A549 (cell line): Measurements from ENCODE around the gene DNMT3A. TPM values are rescaled to one million over a fixed set of nuclear protein-coding genes. Genes with fewer than 3 reads are reported as not detected.

Experiments
- ATAC-seq, 2 experiments: fragments of 200-7000 bp in 1 of 2; fragments of >200 bp in 1 of 2; cut with Nextera tagmentation in 1 of 2; cut with Tn5 transposase in 1 of 2; 3 replicates each; pipeline versions ENCODE4 v1.8.0 to v1.9.1; 2018 to 2020; ENCODE audit warnings: mild to moderate bottlenecking in 1 of 2, moderate library complexity in 1 of 2
- CTCF ChIA-PET: fragments of 300-600 bp; sonication (Branson Sonifier 250); formaldehyde crosslinking; extraction: SDS; loops from one replicate; lab custom pipeline; 2021; ENCODE audit warnings: antibody characterized with exemption, inconsistent platforms; lab: Yijun Ruan, JAX
- POLR2A ChIA-PET: fragments of 350-600 bp; formaldehyde crosslinking; extraction: SDS; loops from one replicate; lab custom pipeline; 2021; ENCODE audit warnings: antibody characterized with exemption, inconsistent platforms; lab: Yijun Ruan, JAX
- DNase-seq, 2 experiments: peaks; one replicate each; pipeline versions ENCODE4 v3.0.0 to v3.0.0-alpha.2; 2011 to 2016; ENCODE audit warnings: low read depth in 1 of 2, low spot score in 1 of 2
- FAIRE-seq: peaks from 2 replicates; lab custom pipeline; 2011; peaks lifted over from hg19 to GRCh38; lab: Jason Lieb, UNC
- H3K27ac ChIP-seq, 2 experiments: fragments of >200 bp; sonication (Bioruptor Twin); formaldehyde crosslinking; 3 replicates each; pipeline ENCODE4 v1.5.1; 2016 to 2017
- H3K4me1 ChIP-seq: fragments of >200 bp; sonication (Bioruptor Twin); formaldehyde crosslinking; 3 replicates; pipeline ENCODE4 v1.6.1; 2016
- H3K4me2 ChIP-seq: fragments of >200 bp; sonication (Bioruptor Twin); formaldehyde crosslinking; 3 replicates; pipeline ENCODE4 v1.6.1; 2016
- H3K4me3 ChIP-seq: fragments of >200 bp; sonication (Bioruptor Twin); formaldehyde crosslinking; 3 replicates; pipeline ENCODE4 v1.5.1; 2016
- H3K9me3 ChIP-seq: fragments of >200 bp; sonication (Bioruptor Twin); formaldehyde crosslinking; 3 replicates; pipeline ENCODE4 v1.6.1; 2016
- CBX8 ChIP-seq: fragments of 200-600 bp; sonication (generic); IDR thresholded peaks from 2 replicates; pipeline ENCODE4 v1.6.1; 2016
- CHD2 ChIP-seq: fragments of 150-350 bp; IDR thresholded peaks from 2 replicates; pipeline ENCODE4 v1.6.1; 2014; ENCODE audit warnings: low read length; ENCODE audit not compliant: partially characterized antibody
- E2F6 ChIP-seq: IDR thresholded peaks from 2 replicates; pipeline ENCODE4 v1.6.1; 2012; ENCODE audit warnings: low read depth, borderline replicate concordance
- EHMT2 ChIP-seq: fragments of 200-600 bp; sonication (generic); IDR thresholded peaks from 2 replicates; pipeline ENCODE4 v1.6.1; 2016; ENCODE audit warnings: antibody characterized with exemption, low read depth, mild to moderate bottlenecking, moderate library complexity
- ELK1 ChIP-seq: fragments of 150-350 bp; IDR thresholded peaks from 2 replicates; pipeline ENCODE4 v1.6.1; 2014; ENCODE audit warnings: low read depth, mild to moderate bottlenecking, low read length
- EP300 ChIP-seq, 2 experiments: fragments of >200 bp; sonication (Bioruptor Twin); formaldehyde crosslinking; IDR thresholded peaks; 2 replicates in 1 of 2; 3 replicates in 1 of 2; pipeline ENCODE4 v1.6.1; 2016 to 2017
- ESRRA ChIP-seq: fragments of 150-350 bp; IDR thresholded peaks from 2 replicates; pipeline ENCODE4 v1.6.1; 2014; ENCODE audit warnings: mild to moderate bottlenecking, low read length, borderline replicate concordance
- GATA3 ChIP-seq: IDR thresholded peaks from 2 replicates; pipeline ENCODE4 v1.6.1; 2012; ENCODE audit warnings: borderline replicate concordance
- HDAC2 ChIP-seq: fragments of 200-600 bp; sonication (generic); IDR thresholded peaks from 2 replicates; pipeline ENCODE4 v1.6.1; 2016
- HES2 ChIP-seq: fragments of >200 bp; sonication (Bioruptor Twin); formaldehyde crosslinking; IDR thresholded peaks from 2 replicates; pipeline ENCODE4 v1.6.1; 2016
- HEYL ChIP-seq: fragments of 250-450 bp; sonication (Bioruptor Pico); IDR thresholded peaks from 2 replicates; pipeline ENCODE4 v1.8.0; 2021; ENCODE audit warnings: mild to moderate bottlenecking, moderate library complexity
- HOXA7 ChIP-seq: fragments of 250-450 bp; sonication (Bioruptor Pico); IDR thresholded peaks from 2 replicates; pipeline ENCODE4 v1.5.0; 2020; ENCODE audit warnings: mild to moderate bottlenecking, moderate library complexity
- HOXB13 ChIP-seq: fragments of 250-450 bp; sonication (Bioruptor Pico); IDR thresholded peaks from 2 replicates; pipeline ENCODE4 v1.5.0; 2020; ENCODE audit warnings: low read depth, mild to moderate bottlenecking, moderate library complexity
- JUN ChIP-seq, 2 experiments: fragments of >200 bp; sonication (Bioruptor Twin); formaldehyde crosslinking; IDR thresholded peaks; 2 replicates in 1 of 2; 3 replicates in 1 of 2; pipeline ENCODE4 v1.6.1; 2016 to 2017
- NFE2L2 ChIP-seq: fragments of 150-350 bp; conservative IDR thresholded peaks from 2 replicates; pipeline ENCODE4 v1.6.1; 2014; ENCODE audit warnings: low read length
- NPAS2 ChIP-seq: fragments of 250-450 bp; sonication (Bioruptor Pico); IDR thresholded peaks from 2 replicates; pipeline ENCODE4 v1.8.0; 2022; ENCODE audit warnings: mild to moderate bottlenecking, moderate library complexity, borderline replicate concordance
- PHF8 ChIP-seq: fragments of 200-600 bp; sonication (generic); IDR thresholded peaks from 2 replicates; pipeline ENCODE4 v1.6.1; 2016; ENCODE audit warnings: low read depth, mild to moderate bottlenecking, antibody characterized with exemption, moderate library complexity, borderline replicate concordance
- POLR2AphosphoS2 ChIP-seq: conservative IDR thresholded peaks from 2 replicates; pipeline ENCODE4 v1.6.1; 2012; ENCODE audit warnings: low read length, improper control_type of control experiment, inconsistent platforms
- RARB ChIP-seq: fragments of 250-450 bp; sonication (Bioruptor Pico); IDR thresholded peaks from 2 replicates; pipeline ENCODE4 v1.8.0; 2021; ENCODE audit warnings: mild to moderate bottlenecking, moderate library complexity
- RFX5 ChIP-seq: fragments of 450-650 bp; IDR thresholded peaks from 2 replicates; pipeline ENCODE4 v1.7.1; 2014; ENCODE audit warnings: antibody characterized with exemption, mild to moderate bottlenecking, moderate library complexity
- SREBF2 ChIP-seq: fragments of 450-650 bp; IDR thresholded peaks from 2 replicates; pipeline ENCODE4 v1.6.1; 2014; ENCODE audit warnings: mild to moderate bottlenecking, moderate library complexity
- ZC3H11A ChIP-seq: fragments of 450-650 bp; IDR thresholded peaks from 2 replicates; pipeline ENCODE4 v1.6.1; 2014; ENCODE audit warnings: antibody characterized with exemption, mild to moderate bottlenecking
- ZSCAN20 ChIP-seq: fragments of 250-450 bp; sonication (Bioruptor Pico); IDR thresholded peaks from 2 replicates; pipeline ENCODE4 v1.8.0; 2022; ENCODE audit warnings: mild to moderate bottlenecking, moderate library complexity
- WGBS: methylation state at CpG from one replicate; pipeline ENCODE4 v1.1.6; 2017; ENCODE audit errors: missing lambda C conversion rate; 5-methylcytosine and 5-hydroxymethylcytosine counted together
- polyA plus RNA-seq, 4 experiments: library from polyadenylated mRNA; depleted of rRNA in 3 of 4; stranded (reverse); fragments of >200 nt; fragmentation: RNase III in 1 of 4; extraction: RNeasy Plus Mini Kit Qiagen cat#74134 plus additional on column Dnase treatment in 1 of 4; gene quantifications; 2 replicates in 3 of 4; 3 replicates in 1 of 4; pipeline ENCODE4 v1.2.3, GENCODE V29; 2011 to 2017
- TF ChIP-seq, protein P1 (sequence below): fragments of >200 bp; sonication (Bioruptor Twin); formaldehyde crosslinking; IDR thresholded peaks from 3 replicates; pipeline ENCODE4 v1.5.1; 2016
- TF ChIP-seq, protein P2 (sequence below): fragments of >200 bp; sonication (Bioruptor Twin); formaldehyde crosslinking; IDR thresholded peaks from 3 replicates; pipeline ENCODE4 v1.6.1; 2016
- TF ChIP-seq, protein P3 (sequence below): IDR thresholded peaks from 2 replicates; pipeline ENCODE4 v1.6.1; 2012
- TF ChIP-seq, protein P4 (sequence below): fragments of 250-450 bp; sonication (Bioruptor Pico); IDR thresholded peaks from 2 replicates; pipeline ENCODE4 v1.5.0; 2020; ENCODE audit warnings: low read depth, mild to moderate bottlenecking, moderate library complexity

The DNMT3A gene
- polyA plus RNA-seq, 2 of the 4 experiments (the other 2 are of a cell fraction) = 4.4 to 11.9 TPM

DNA sequence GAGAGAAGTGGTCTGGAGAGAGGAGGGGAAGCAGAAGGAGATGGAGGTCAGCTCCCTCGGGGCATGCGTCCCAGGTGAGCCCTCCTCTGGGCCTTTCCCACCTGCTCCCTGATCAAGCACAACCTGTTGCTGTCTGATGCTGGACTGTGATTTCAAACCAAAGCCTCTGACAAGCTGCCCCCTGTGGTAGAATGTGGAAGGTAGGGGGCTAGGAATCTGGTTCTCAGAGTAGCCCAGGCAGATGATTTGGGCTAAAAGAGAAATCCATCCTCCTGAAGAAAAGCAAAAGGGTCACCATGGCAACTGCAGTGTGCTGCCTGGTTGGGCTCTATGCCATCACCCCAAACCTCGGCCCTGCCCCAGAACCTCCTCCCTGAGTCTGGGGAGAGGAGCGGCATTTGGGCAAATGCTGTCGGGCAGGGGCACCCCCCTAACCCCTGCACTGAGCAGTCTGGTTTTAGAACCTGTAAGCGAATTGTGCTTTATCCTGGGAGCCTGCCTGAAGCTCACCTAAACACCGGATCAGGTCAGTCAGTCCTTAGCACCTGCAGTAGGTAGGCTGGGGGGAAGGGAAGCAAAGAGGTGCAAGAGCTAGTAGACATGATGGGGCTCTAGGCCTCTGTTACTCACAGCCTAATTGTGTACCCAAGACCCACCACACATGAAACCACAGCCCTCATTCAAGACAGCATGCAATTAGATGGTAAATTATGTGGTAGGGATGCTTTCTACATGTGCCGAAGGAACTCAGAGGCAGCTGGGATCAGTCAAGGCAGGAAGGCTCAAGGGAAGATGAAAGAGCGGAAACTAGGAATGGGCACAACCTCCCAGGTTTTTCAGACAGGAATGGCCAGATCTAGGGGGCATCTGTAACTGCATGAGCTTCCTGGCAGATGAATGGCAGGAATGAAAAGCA, 83.5 kb downstream of the DNMT3A start:
- ChIA-PET CTCF (interaction anchor here (0.6 to 1.3 kb wide), 3 partner anchors 29 to 214 kb away, joined by 3 read pairs; no protein-coding TSS in a partner anchor), POLR2A (no interaction called here)
- 93% methylated on average over 8 of the region's 9 CpGs for WGBS
- no peaks in the 10 kb centered on the region for H3K4me1 ChIP-seq
- FAIRE-seq (no peak), ATAC-seq (peak; percentile 27 to 44; a peak in 3 of 6 replicates), DNase-seq (no peak)
- TF ChIP-seq CBX8 = no peak
- TF ChIP-seq HES2 = no peak
- TF ChIP-seq POLR2AphosphoS2 = no peak
- TF ChIP-seq NFE2L2 = no peak
- no peak for TF ChIP-seq SREBF2
- TF ChIP-seq, protein P1, sequence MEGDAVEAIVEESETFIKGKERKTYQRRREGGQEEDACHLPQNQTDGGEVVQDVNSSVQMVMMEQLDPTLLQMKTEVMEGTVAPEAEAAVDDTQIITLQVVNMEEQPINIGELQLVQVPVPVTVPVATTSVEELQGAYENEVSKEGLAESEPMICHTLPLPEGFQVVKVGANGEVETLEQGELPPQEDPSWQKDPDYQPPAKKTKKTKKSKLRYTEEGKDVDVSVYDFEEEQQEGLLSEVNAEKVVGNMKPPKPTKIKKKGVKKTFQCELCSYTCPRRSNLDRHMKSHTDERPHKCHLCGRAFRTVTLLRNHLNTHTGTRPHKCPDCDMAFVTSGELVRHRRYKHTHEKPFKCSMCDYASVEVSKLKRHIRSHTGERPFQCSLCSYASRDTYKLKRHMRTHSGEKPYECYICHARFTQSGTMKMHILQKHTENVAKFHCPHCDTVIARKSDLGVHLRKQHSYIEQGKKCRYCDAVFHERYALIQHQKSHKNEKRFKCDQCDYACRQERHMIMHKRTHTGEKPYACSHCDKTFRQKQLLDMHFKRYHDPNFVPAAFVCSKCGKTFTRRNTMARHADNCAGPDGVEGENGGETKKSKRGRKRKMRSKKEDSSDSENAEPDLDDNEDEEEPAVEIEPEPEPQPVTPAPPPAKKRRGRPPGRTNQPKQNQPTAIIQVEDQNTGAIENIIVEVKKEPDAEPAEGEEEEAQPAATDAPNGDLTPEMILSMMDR = no peak
- TF ChIP-seq ZC3H11A = no peak
- no peak for TF ChIP-seq ELK1
- TF ChIP-seq JUN (IDR thresholded peaks at IDR 0.05) = no peak
- no peak for TF ChIP-seq CHD2
- TF ChIP-seq, protein P2, sequence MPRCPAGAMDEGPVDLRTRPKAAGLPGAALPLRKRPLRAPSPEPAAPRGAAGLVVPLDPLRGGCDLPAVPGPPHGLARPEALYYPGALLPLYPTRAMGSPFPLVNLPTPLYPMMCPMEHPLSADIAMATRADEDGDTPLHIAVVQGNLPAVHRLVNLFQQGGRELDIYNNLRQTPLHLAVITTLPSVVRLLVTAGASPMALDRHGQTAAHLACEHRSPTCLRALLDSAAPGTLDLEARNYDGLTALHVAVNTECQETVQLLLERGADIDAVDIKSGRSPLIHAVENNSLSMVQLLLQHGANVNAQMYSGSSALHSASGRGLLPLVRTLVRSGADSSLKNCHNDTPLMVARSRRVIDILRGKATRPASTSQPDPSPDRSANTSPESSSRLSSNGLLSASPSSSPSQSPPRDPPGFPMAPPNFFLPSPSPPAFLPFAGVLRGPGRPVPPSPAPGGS = no peak
- no peak for TF ChIP-seq RARB
- no peak for TF ChIP-seq HOXA7 (CRISPR knock-in tag)
- TF ChIP-seq EHMT2 = no peak
- TF ChIP-seq NPAS2 = no peak
- TF ChIP-seq HEYL = no peak
- TF ChIP-seq RFX5 = no peak
- TF ChIP-seq E2F6 = no peak
- no peak overlapping the region for H3K4me2 ChIP-seq
- H3K27ac ChIP-seq = no peak overlapping the region
- H3K9me3 ChIP-seq = no peaks in the 10 kb centered on the region
- H3K4me3 ChIP-seq = no peak overlapping the region

DNA sequence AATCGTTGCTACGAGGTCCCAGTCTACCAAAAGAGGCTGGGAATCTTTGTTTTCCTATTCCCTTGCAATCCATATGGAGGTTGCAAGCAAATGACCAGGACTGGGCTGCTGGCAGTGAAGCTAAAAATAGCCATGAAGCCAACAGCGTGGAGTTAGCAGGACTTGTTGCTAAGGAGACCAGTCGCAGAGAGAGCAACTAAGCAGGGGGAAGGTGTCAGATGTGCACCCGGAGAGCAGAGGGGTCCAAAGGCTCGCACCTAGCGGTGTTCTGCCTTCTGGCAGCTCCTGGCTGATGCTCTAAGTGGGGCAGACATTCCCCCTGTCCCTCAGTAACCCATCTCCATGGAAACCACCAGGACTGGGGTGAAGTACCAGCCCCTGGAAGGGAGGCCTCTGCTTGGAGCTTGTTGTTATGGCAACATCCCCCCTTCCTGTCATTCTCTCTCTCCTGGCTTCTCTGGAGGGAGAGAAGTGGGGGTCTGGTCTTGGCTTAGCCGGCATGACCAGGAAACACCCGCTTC, 84.6 kb downstream of the DNMT3A start:
- no peak overlapping the region for H3K4me3 ChIP-seq
- no peak for FAIRE-seq
- H3K9me3 ChIP-seq = no peaks in the 10 kb centered on the region
- ChIA-PET CTCF (interaction anchor here (1.2 kb wide), 1 partner anchor 28 kb away, joined by 3 read pairs; no protein-coding TSS in a partner anchor), POLR2A (no interaction called here)
- WGBS = 82% methylated on average over 9 of the region's 9 CpGs
- 0 out of 3 replicates have a peak, but pooled peaks cover 4% of the 10 kb centered on the region for H3K4me1 ChIP-seq
- no peak for ATAC-seq
- H3K4me2 ChIP-seq = no peak overlapping the region
- DNase-seq = no peak
- H3K27ac ChIP-seq = no peak overlapping the region
- TF ChIP-seq HDAC2 (no peak), HOXB13 (CRISPR knock-in tag) (no peak), EP300 (IDR thresholded peaks at IDR 0.05) (no peak), PHF8 (no peak), RFX5 (no peak), ESRRA (no peak), E2F6 (no peak), CBX8 (no peak), HES2 (no peak), ZSCAN20 (CRISPR knock-in tag) (no peak), GATA3 (no peak), SREBF2 (no peak)
- TF ChIP-seq, protein P3, sequence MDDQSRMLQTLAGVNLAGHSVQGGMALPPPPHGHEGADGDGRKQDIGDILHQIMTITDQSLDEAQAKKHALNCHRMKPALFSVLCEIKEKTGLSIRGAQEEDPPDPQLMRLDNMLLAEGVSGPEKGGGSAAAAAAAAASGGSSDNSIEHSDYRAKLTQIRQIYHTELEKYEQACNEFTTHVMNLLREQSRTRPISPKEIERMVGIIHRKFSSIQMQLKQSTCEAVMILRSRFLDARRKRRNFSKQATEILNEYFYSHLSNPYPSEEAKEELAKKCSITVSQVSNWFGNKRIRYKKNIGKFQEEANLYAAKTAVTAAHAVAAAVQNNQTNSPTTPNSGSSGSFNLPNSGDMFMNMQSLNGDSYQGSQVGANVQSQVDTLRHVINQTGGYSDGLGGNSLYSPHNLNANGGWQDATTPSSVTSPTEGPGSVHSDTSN = no peak
- TF ChIP-seq, protein P4, sequence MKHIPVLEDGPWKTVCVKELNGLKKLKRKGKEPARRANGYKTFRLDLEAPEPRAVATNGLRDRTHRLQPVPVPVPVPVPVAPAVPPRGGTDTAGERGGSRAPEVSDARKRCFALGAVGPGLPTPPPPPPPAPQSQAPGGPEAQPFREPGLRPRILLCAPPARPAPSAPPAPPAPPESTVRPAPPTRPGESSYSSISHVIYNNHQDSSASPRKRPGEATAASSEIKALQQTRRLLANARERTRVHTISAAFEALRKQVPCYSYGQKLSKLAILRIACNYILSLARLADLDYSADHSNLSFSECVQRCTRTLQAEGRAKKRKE (CRISPR knock-in tag) = no peak
